H9 (cell line): ENCODE data around the gene RAMP3. TPM values are rescaled to one million over a fixed set of nuclear protein-coding genes. Genes with fewer than 3 reads are reported as not detected.

Experiments
- DNase-seq: peaks from one replicate; pipeline ENCODE4 v3.0.0-alpha.2; 2017
- H2AFZ ChIP-seq: one replicate; pipeline ENCODE4 v1.6.1; 2013; ENCODE audit warnings: mild to moderate bottlenecking, low read length, control low read depth, moderate library complexity
- H2AK5ac ChIP-seq: 2 replicates; pipeline ENCODE4 v1.6.1; 2013; ENCODE audit warnings: low read length, control low read depth, mixed read lengths; ENCODE audit not compliant: insufficient read length
- H2BK120ac ChIP-seq: one replicate; pipeline ENCODE4 v1.6.1; 2013; ENCODE audit warnings: low read depth, mild to moderate bottlenecking, low read length, control low read depth, inconsistent platforms; ENCODE audit not compliant: poor library complexity, severe bottlenecking
- H2BK12ac ChIP-seq: 2 replicates; pipeline ENCODE4 v1.6.1; 2013; ENCODE audit warnings: low read length, control low read depth, mixed read lengths, low read depth; ENCODE audit not compliant: insufficient read length
- H2BK15ac ChIP-seq: 2 replicates; pipeline ENCODE4 v1.6.1; 2013; ENCODE audit warnings: low read depth, low read length, control low read depth
- H2BK20ac ChIP-seq: one replicate; pipeline ENCODE4 v1.6.1; 2013; ENCODE audit warnings: low read depth, mild to moderate bottlenecking, low read length, control low read depth, inconsistent platforms; ENCODE audit not compliant: poor library complexity, severe bottlenecking
- H2BK5ac ChIP-seq: 2 replicates; pipeline ENCODE4 v1.6.1; 2013; ENCODE audit warnings: low read length, control low read depth, mixed read lengths; ENCODE audit not compliant: insufficient read length
- H3K14ac ChIP-seq: 2 replicates; pipeline ENCODE4 v1.6.1; 2013; ENCODE audit warnings: low read length, control low read depth; ENCODE audit not compliant: insufficient read depth
- H3K18ac ChIP-seq: 2 replicates; pipeline ENCODE4 v1.6.1; 2013; ENCODE audit warnings: low read depth, mild to moderate bottlenecking, mixed read lengths, low read length, control low read depth; ENCODE audit not compliant: insufficient read length
- H3K23ac ChIP-seq: 2 replicates; pipeline ENCODE4 v1.6.1; 2013; ENCODE audit warnings: low read length, control low read depth, mixed read lengths, low read depth; ENCODE audit not compliant: insufficient read length
- H3K23me2 ChIP-seq: 2 replicates; pipeline ENCODE4 v1.6.1; 2013; ENCODE audit warnings: low read depth, mild to moderate bottlenecking, mixed read lengths, low read length, control low read depth; ENCODE audit not compliant: insufficient read length, poor library complexity, severe bottlenecking
- H3K27ac ChIP-seq: 2 replicates; pipeline ENCODE4 v1.5.1; 2013; ENCODE audit warnings: low read length, control low read depth, mixed read lengths, low read depth; ENCODE audit not compliant: insufficient read length
- H3K27me3 ChIP-seq: 2 replicates; pipeline ENCODE4 v1.6.1; 2013; ENCODE audit warnings: low read length, control low read depth, inconsistent platforms; ENCODE audit not compliant: insufficient read depth
- H3K4ac ChIP-seq: 2 replicates; pipeline ENCODE4 v1.6.1; 2013; ENCODE audit warnings: low read depth, mild to moderate bottlenecking, control low read depth, inconsistent platforms, low read length, moderate library complexity
- H3K4me1 ChIP-seq: 2 replicates; pipeline ENCODE4 v1.6.1; 2013; ENCODE audit warnings: low read length, control low read depth, inconsistent platforms; ENCODE audit not compliant: insufficient read depth
- H3K4me2 ChIP-seq: 2 replicates; pipeline ENCODE4 v1.6.1; 2013; ENCODE audit warnings: low read length, control low read depth, mixed read lengths; ENCODE audit not compliant: insufficient read length, insufficient read depth
- H3K56ac ChIP-seq: 2 replicates; pipeline ENCODE4 v1.6.1; 2013; ENCODE audit warnings: low read depth, mild to moderate bottlenecking, mixed read lengths, low read length, control low read depth; ENCODE audit not compliant: insufficient read length
- H3K79me1 ChIP-seq: 2 replicates; pipeline ENCODE4 v1.6.1; 2013; ENCODE audit warnings: low read depth, mild to moderate bottlenecking, moderate library complexity, low read length, control low read depth, inconsistent platforms; ENCODE audit not compliant: insufficient read depth, poor library complexity, severe bottlenecking
- H3K79me2 ChIP-seq: 2 replicates; pipeline ENCODE4 v1.6.1; 2013; ENCODE audit warnings: low read length, control low read depth, inconsistent platforms; ENCODE audit not compliant: insufficient read depth
- H3K9ac ChIP-seq: 2 replicates; pipeline ENCODE4 v1.6.1; 2013; ENCODE audit warnings: low read length, control low read depth, mixed read lengths; ENCODE audit not compliant: insufficient read length; ENCODE audit errors: extremely low read depth
- H3K9me3 ChIP-seq: one replicate; pipeline ENCODE4 v1.6.1; 2013; ENCODE audit warnings: low read depth, low read length, inconsistent platforms; ENCODE audit not compliant: control insufficient read depth
- H3T11ph ChIP-seq: one replicate; pipeline ENCODE4 v1.6.1; 2013; ENCODE audit warnings: mild to moderate bottlenecking, low read length, control low read depth, inconsistent platforms
- H4K20me1 ChIP-seq: one replicate; pipeline ENCODE4 v1.6.1; 2013; ENCODE audit not compliant: control insufficient read depth, insufficient read length, insufficient read depth
- H4K5ac ChIP-seq: 2 replicates; pipeline ENCODE4 v1.6.1; 2013; ENCODE audit warnings: low read depth, mild to moderate bottlenecking, mixed read lengths, low read length, control low read depth; ENCODE audit not compliant: insufficient read length
- H4K8ac ChIP-seq: replicated peaks from 2 replicates; pipeline ENCODE4 v1.6.1; 2013; ENCODE audit warnings: low read length, control low read depth, mixed read lengths, low read depth; ENCODE audit not compliant: insufficient read length
- H4K91ac ChIP-seq: 2 replicates; pipeline ENCODE4 v1.6.1; 2013; ENCODE audit warnings: low read depth, mild to moderate bottlenecking, moderate library complexity, mixed read lengths, low read length, control low read depth; ENCODE audit not compliant: insufficient read length
- H3K27ac Mint-ChIP-seq, 3 experiments: 2 replicates in 2 of 3; 3 replicates in 1 of 3; pipeline ENCODE4 v1.8.0; 2020 to 2021; ENCODE audit warnings: mixed read lengths in 3 of 3, mild to moderate bottlenecking in 1 of 3, moderate library complexity in 1 of 3
- H3K27me3 Mint-ChIP-seq: 2 replicates; pipeline ENCODE4 v1.8.0; 2021; ENCODE audit warnings: low read depth, mild to moderate bottlenecking, moderate library complexity, mixed read lengths
- H3K36me3 Mint-ChIP-seq, 3 experiments: 2 replicates in 2 of 3; 3 replicates in 1 of 3; pipeline ENCODE4 v1.8.0; 2020 to 2021; ENCODE audit warnings: low read depth in 3 of 3, mixed read lengths in 3 of 3; ENCODE audit not compliant: insufficient read depth in 1 of 3
- H3K4me1 Mint-ChIP-seq, 2 experiments: 2 replicates each; pipeline ENCODE4 v1.8.0; 2020; ENCODE audit warnings: mixed read lengths in 2 of 2
- H3K4me3 Mint-ChIP-seq, 2 experiments: 2 replicates in 1 of 2; 3 replicates in 1 of 2; pipeline ENCODE4 v1.8.0; 2020 to 2021; ENCODE audit warnings: mild to moderate bottlenecking in 2 of 2, mixed read lengths in 2 of 2, moderate library complexity in 1 of 2
- H3K9me3 Mint-ChIP-seq, 2 experiments: 2 replicates in 1 of 2; 3 replicates in 1 of 2; pipeline ENCODE4 v1.8.0; 2020; ENCODE audit warnings: mild to moderate bottlenecking in 2 of 2, mixed read lengths in 2 of 2, moderate library complexity in 1 of 2
- CTCF ChIP-seq: fragments of 200-600 bp; sonication (generic); conservative IDR thresholded peaks from 3 replicates; pipeline ENCODE4 v1.8.0; 2021; ENCODE audit warnings: antibody characterized with exemption, mild to moderate bottlenecking
- WGBS: extraction: QIAGEN DNeasy Blood & Tissue Kit; methylation state at CpG from one replicate; pipeline ENCODE4 v1.1.7; 2013; ENCODE audit warnings: missing lambda C conversion rate, low lambda C conversion rate, mixed read lengths; ENCODE audit not compliant: insufficient read length; ENCODE audit errors: extremely low coverage; 5-methylcytosine and 5-hydroxymethylcytosine counted together
- total RNA-seq: library from RNA; stranded (reverse); gene quantifications from 2 replicates; pipeline ENCODE4 v1.2.1, GENCODE V29; 2021

RAMP3 gene
- total RNA-seq, 1 experiment from 2014 or later = 0.63 TPM

GRCh38 chr7:45165857-45166256, 8.3 kb downstream of the RAMP3 start:
- Histone ChIP-seq H3K4me1 (no peaks in the 10 kb centered on the region), H2BK12ac (no peak overlapping the region), H3K4me2 (no peak overlapping the region), H3K79me2 (no peaks in the 10 kb centered on the region), H2BK5ac (no peak overlapping the region), H4K91ac (no peak overlapping the region), H3T11ph (no peak overlapping the region), H3K4ac (no peak overlapping the region), H3K56ac (no peak overlapping the region), H2BK120ac (no peak overlapping the region), H2BK15ac (no peak overlapping the region), H2AFZ (no peak overlapping the region), H2BK20ac (no peak overlapping the region), H3K23ac (no peak overlapping the region), H3K14ac (no peak overlapping the region), H3K27ac (no peak overlapping the region), H3K9ac (no peak overlapping the region), H4K8ac (no peak overlapping the region), H3K23me2 (no peaks in the 10 kb centered on the region), H3K79me1 (no peaks in the 10 kb centered on the region), H2AK5ac (no peak overlapping the region), H3K18ac (no peak overlapping the region), H3K9me3 (no peaks in the 10 kb centered on the region), H4K5ac (no peak overlapping the region), H3K27me3 (no peaks in the 10 kb centered on the region), H4K20me1 (no peaks in the 10 kb centered on the region)
- WGBS = no CpG with 5 or more reads among the region's 3 CpGs
- H3K9me3 Mint-ChIP-seq = peaks cover 5 to 6% of the 10 kb centered on the region in 2 experiments; a peak in 3 of 5 replicates
- H3K4me1 Mint-ChIP-seq = peaks cover 5% of the 10 kb centered on the region in 2 experiments
- TF ChIP-seq CTCF = no peak
- H3K27me3 Mint-ChIP-seq = peaks cover 14% of the 10 kb centered on the region
- H3K27ac Mint-ChIP-seq = no peak overlapping the region
- no peak overlapping the region for H3K4me3 Mint-ChIP-seq
- H3K36me3 Mint-ChIP-seq = no peaks in the 10 kb centered on the region; a peak in 1 of 7 replicates
- no peak for DNase-seq
